CD1c-positive myeloid dendritic cell (primary cell): ENCODE measurements around the gene ERC2.

Experiments used
- DNase-seq: peaks from one replicate; pipeline ENCODE4 v3.0.0-alpha.2; 2016; ENCODE audit errors: extremely low spot score

ERC2 gene

DNA sequence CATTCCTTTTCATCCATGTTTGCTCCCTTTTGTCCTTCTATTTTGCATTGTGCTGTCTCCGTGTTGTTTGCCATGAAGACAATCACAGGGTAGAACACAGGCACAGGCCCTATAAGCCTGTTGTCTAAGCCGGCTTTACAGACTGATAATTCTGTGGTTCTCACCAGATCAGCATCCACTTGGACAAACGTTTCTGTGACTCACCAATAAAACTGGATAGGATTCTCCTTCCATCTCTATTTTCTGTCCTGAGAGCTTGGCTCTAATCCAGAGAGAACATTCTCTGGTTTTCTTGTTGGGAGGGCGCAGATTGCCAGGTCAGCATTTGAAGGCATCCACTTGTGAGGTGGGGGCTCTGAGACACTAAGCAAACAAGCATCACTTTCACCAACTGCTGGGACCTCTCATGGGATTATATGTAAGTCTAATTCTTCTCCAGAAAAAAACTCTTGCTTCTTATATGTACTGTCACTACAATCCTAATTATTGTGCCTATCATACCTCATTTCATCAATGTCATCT is 101.6 kb downstream of the ERC2 start:
- DNase-seq = no peak

- DNase-seq = no peak
Observed at GRCh38 chr3:56365905-56366640, 102.2 kb downstream of the ERC2 start.

DNA sequence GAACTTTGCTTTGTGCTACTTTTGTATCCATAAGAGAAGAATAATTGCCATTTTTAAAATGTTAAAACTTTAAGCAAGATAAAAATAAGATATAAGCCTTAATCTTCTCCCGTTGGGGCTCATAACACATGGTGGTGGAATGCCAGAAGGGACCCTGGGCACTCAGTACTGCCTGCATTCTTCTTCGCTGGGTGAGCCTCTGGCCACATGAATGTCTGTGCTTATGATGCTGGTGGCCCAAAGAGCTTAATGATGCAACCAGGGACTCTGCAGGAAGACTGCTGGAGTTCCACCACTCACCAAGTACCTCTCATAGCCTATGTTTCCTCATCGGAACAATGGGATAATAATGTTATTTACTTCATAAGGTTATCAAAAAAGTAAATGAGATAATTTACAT is 103.6 kb downstream of the ERC2 start:
- DNase-seq = no peak

- no peak for DNase-seq
Observed at GRCh38 chr3:56363720-56364119, 104.5 kb downstream of the ERC2 start.

GRCh38 chr3:56361731-56362130 is 106.5 kb downstream of the ERC2 start:
- no peak for DNase-seq

- no peak for DNase-seq
Observed at GRCh38 chr3:56357266-56357665, 111.0 kb downstream of the ERC2 start.

DNA sequence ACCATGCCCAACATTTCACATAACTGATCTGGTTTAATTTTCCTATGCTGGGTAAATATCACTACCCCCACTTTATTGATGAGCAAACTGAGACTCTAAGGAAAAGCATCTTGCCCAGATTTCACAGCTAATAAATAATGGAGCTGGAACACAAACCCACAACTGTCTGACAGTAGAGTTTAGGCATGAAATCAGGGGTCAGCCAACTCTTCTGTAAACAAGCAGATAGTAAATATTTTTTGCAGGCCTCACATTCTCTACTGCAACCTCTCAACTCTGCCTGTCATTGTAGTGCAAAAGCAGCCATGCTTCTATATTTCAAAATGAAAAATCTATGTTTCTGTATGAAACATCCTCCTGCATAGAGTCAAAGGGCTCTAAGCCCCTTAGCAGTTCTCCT is 111.5 kb downstream of the ERC2 start:
- DNase-seq = no peak

GRCh38 chr3:56355570-56356185 is 112.6 kb downstream of the ERC2 start:
- DNase-seq = peak; percentile 23

DNA sequence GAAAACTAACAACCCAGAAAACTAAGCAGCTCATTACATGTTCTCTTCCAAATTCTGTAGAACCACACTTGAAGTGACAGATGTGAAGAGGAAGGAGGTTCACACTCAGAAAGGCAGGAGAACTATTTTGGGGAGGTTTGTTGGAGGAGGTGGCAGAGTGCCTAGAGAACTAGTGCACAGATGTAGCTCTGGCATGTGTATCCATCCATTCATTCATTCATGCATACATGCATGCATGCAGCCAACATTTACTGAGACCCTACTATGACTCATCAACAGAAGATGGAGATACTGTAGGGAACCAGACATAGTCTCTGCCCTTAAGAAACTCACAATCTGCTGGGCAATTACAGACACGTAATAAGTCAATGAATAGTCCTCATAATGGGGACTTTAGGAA is 116.7 kb downstream of the ERC2 start:
- DNase-seq = no peak

- peak; percentile 39 for DNase-seq
Observed at GRCh38 chr3:56347219-56347871, 120.9 kb downstream of the ERC2 start.

GRCh38 chr3:56342475-56342874 is 125.8 kb downstream of the ERC2 start:
- no peak for DNase-seq

GRCh38 chr3:56339671-56340070 is 128.6 kb downstream of the ERC2 start:
- no peak for DNase-seq

DNA sequence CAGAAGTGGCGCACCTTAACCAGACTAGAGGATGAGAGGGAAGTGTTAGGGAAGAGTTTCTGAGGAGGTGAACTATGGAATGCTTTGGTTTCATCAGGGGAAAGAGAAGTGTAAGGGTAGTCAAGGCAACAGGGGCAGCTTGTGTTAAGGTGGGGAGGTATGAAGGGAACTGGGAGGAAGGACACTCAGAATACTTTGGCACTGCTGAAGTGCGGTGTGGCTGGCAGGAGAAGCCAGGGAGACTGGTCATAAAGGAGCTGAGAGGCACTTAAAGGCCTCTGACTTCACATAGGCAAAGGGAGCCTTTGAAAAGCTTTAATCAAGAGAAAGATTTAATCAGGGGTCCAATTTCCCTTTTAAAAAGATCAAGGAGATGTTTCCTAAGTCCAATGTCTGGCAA is 129.0 kb downstream of the ERC2 start:
- DNase-seq = no peak

DNA sequence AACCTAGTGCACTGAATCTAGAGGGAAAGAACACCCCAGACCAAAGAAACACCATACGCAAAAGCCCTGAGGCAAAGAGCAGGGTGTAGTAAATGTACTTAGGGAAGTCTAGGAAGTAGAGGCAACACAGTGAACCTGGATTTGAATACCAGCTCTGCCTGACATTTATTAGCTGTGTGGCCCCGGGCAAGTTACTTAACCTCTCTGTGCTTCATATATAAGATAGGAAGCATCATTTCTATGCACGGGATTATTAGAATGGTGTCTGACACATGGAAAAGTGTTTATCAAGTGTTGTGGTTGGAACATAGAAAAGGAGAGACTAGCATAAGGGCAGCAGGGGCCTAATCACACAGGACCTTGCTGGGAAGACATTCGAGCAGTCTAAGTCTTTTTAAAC is 132.2 kb downstream of the ERC2 start:
- DNase-seq = no peak

GRCh38 chr3:56324473-56324872 is 143.8 kb downstream of the ERC2 start:
- no peak for DNase-seq

DNA sequence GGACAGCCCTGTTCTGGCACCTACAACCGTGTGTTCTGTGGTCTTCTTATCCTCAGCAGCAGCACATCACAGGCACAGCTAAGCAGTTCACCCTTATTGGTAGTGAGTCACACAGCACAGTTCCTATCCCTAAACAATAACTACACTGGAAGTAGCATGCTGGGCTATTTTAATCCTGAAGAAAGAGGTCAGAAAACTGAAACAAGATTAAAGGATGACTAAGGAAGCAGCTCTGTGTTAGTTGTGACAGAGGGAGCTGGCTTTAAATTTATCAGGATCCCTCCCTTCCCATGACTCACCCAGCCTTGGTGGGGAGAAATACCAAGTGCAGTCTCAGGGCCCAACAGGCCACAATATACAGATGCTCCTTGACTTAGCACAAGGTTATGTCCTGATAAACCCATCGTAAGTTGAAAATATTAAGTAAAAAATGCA is 144.3 kb downstream of the ERC2 start:
- no peak for DNase-seq

- DNase-seq = no peak
Observed at GRCh38 chr3:56322862-56323261, 145.4 kb downstream of the ERC2 start.

DNA sequence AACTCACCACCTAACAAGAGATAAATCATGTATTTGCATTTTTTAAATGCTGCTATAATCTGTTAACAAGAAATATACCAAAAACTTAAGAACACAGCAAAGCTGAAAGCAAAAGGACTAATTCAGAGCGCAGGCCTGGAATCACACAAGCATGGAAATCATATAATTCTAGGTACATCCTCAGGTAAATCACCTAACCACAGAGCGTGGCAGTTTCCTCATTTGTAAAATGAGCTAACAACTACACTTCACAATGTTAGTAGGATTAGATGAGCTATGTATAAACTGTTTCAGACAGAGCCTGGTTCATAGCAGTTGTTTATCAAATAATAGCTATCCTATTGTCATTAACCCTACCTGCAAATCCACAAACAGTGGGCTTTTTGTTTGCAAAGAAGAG is 146.4 kb downstream of the ERC2 start:
- DNase-seq = no peak

- no peak for DNase-seq
Observed at GRCh38 chr3:56321383-56321782, 146.9 kb downstream of the ERC2 start.

DNA sequence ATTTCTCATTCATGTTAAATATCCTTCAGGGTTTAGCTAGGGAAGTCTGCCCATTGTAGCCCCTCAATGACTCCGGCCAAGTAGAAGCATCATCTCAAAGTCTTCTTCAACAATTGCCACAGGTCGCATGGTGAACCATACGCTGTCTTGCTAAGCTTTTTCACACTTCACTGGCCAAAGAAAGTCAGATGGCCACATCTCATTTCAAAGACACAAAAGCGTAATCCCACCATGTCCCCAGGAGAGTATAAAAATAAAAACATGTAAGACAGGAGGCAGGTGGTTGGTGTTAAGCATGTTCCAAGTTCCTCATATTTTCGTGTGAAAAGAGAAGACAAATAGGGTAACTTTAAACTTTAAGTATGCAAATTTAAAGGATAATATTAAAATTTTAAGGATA is 147.4 kb downstream of the ERC2 start:
- no peak for DNase-seq

- no peak for DNase-seq
Observed at GRCh38 chr3:56318891-56319290, 149.4 kb downstream of the ERC2 start.

DNA sequence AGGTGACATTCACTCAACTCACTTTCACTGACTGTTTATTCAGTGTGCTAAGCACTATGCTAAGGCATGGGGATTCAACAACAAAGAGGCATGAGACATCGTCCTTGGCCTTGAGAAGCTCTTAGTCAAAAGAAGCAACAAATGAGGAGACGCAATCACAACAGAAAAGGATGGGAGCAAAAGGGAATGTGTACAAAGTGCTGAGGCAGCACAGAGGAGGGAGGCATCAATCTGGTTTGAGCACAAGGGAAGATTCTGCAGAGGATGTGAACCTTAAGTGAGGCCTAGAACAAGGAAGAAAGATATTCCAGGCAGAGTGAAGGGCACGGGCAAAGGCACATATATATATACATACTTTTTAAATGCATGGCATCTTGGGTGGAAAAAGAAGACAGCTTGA is 151.3 kb downstream of the ERC2 start:
- DNase-seq = no peak

- DNase-seq = no peak
Observed at GRCh38 chr3:56314842-56315241, 153.4 kb downstream of the ERC2 start.
